HFFc6 (cell line): ENCODE measurements around the gene TMEM203. TPM values are rescaled to one million over a fixed set of nuclear protein-coding genes. Genes with fewer than 3 reads are reported as not detected.

ENCODE experiments used
- DNase-seq: peaks from one replicate; pipeline ENCODE4 v3.0.0-alpha.2; 2018
- H3K27ac Mint-ChIP-seq: 2 replicates; pipeline ENCODE4 v1.8.0; 2020; ENCODE audit warnings: mild to moderate bottlenecking, mixed read lengths
- H3K27me3 Mint-ChIP-seq: 2 replicates; pipeline ENCODE4 v1.8.0; 2021; ENCODE audit warnings: mild to moderate bottlenecking, moderate library complexity, mixed read lengths; ENCODE audit not compliant: insufficient read depth
- H3K36me3 Mint-ChIP-seq: 2 replicates; pipeline ENCODE4 v1.8.0; 2021; ENCODE audit warnings: low read depth, mixed read lengths
- H3K4me1 Mint-ChIP-seq: 2 replicates; pipeline ENCODE4 v1.8.0; 2020; ENCODE audit warnings: low read depth, mixed read lengths
- H3K4me3 Mint-ChIP-seq: 2 replicates; pipeline ENCODE4 v1.8.0; 2020; ENCODE audit warnings: mild to moderate bottlenecking, moderate library complexity, mixed read lengths
- H3K9me3 Mint-ChIP-seq: 2 replicates; pipeline ENCODE4 v1.8.0; 2020; ENCODE audit warnings: mild to moderate bottlenecking, mixed read lengths
- long read RNA-seq: library from polyadenylated mRNA; unstranded; transcript quantifications from one replicate; pipeline ENCODE4 v2.0.0, GENCODE V29; 2019
- total RNA-seq, 6 experiments: library from RNA; stranded (reverse); fragmentation: NEBNext Ultra II Directional; extraction: Animal tissue kit (Norgen Biotek cat#: 25700); gene quantifications; 2 replicates in 1 of 6; 3 replicates in 5 of 6; pipeline ENCODE4 v1.2.3, GENCODE V29; 2021
- TF ChIP-seq, protein P1 (sequence below): fragments of 200-600 bp; sonication (generic); IDR thresholded peaks from 2 replicates; pipeline ENCODE4 v1.5.0; 2021; ENCODE audit warnings: antibody characterized with exemption, mild to moderate bottlenecking

TMEM203 gene, protein sequence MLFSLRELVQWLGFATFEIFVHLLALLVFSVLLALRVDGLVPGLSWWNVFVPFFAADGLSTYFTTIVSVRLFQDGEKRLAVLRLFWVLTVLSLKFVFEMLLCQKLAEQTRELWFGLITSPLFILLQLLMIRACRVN
- total RNA-seq = 10 to 100 TPM; 38.7 to 47.4 (median 40.1) TPM
- long read RNA-seq, transcript TMEM203-201 (1 exons, 1,557 nt) = major isoform, 5 of 5 reads
- long read RNA-seq, partial matches to known transcripts = 0 of 5 reads
- long read RNA-seq, other reads (novel, unspliced or antisense) = 0 of 5 reads

DNA sequence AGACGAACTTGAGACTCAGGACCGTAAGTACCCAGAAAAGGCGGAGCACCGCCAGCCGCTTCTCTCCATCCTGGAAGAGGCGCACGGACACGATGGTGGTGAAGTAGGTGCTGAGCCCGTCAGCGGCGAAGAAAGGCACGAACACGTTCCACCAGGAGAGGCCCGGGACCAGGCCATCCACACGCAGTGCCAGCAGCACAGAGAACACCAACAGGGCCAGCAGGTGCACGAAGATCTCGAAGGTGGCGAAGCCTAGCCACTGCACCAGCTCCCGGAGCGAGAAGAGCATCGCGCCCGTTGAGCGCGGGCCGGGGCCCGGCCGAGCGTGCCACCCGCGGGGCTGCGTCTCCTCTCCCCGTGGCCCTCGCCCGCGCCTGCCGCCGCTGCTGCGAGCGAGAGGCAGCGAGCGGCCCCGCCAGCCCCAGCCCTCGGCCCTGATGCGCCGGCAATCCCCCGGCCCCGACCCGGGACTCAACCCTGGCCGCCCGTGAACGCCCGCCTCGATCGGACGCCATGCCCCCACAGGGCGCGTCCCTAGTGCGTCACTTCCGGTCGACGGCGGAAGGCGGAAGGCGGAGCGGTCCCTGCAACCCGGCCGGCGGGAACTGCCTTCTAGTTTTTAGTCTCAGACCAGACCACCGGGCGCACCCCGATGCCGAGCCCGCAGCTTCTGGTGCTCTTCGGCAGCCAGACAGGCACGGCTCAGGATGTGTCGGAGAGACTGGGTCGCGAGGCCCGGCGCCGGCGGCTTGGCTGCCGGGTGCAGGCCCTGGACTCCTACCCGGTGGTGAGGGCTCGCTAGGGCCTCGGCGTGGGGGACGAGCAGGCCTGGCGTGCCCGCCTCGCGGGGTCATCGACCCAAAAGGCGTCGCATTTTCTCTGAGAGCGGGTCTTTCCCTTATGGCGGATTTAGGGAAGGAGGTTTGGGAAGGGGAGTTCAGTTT is at the start of gene TMEM203, which contains the start of gene NDOR1:
TSS of gene TMEM203 (minus strand) at position 523 of the 944 bp plus-strand sequence. CDS start at position 289, 234 bp downstream.
TSS of gene NDOR1 (plus strand) at position 575 of the 944 bp plus-strand sequence. CDS start at position 653, 78 bp downstream.
- TF ChIP-seq, protein P1, sequence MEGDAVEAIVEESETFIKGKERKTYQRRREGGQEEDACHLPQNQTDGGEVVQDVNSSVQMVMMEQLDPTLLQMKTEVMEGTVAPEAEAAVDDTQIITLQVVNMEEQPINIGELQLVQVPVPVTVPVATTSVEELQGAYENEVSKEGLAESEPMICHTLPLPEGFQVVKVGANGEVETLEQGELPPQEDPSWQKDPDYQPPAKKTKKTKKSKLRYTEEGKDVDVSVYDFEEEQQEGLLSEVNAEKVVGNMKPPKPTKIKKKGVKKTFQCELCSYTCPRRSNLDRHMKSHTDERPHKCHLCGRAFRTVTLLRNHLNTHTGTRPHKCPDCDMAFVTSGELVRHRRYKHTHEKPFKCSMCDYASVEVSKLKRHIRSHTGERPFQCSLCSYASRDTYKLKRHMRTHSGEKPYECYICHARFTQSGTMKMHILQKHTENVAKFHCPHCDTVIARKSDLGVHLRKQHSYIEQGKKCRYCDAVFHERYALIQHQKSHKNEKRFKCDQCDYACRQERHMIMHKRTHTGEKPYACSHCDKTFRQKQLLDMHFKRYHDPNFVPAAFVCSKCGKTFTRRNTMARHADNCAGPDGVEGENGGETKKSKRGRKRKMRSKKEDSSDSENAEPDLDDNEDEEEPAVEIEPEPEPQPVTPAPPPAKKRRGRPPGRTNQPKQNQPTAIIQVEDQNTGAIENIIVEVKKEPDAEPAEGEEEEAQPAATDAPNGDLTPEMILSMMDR = no peak
- Mint-ChIP-seq H3K9me3 (no peaks in the 10 kb centered on the region), H3K4me1 (peaks cover 33% of the 10 kb centered on the region), H3K36me3 (peaks cover 20% of the 10 kb centered on the region), H3K27ac (peak within 1 kb of the TSS; percentile 86), H3K4me3 (peak within 1 kb of the TSS; percentile 98), H3K27me3 (peaks cover 1% of the 10 kb centered on the region)
- DNase-seq = peak; percentile 77

DNA sequence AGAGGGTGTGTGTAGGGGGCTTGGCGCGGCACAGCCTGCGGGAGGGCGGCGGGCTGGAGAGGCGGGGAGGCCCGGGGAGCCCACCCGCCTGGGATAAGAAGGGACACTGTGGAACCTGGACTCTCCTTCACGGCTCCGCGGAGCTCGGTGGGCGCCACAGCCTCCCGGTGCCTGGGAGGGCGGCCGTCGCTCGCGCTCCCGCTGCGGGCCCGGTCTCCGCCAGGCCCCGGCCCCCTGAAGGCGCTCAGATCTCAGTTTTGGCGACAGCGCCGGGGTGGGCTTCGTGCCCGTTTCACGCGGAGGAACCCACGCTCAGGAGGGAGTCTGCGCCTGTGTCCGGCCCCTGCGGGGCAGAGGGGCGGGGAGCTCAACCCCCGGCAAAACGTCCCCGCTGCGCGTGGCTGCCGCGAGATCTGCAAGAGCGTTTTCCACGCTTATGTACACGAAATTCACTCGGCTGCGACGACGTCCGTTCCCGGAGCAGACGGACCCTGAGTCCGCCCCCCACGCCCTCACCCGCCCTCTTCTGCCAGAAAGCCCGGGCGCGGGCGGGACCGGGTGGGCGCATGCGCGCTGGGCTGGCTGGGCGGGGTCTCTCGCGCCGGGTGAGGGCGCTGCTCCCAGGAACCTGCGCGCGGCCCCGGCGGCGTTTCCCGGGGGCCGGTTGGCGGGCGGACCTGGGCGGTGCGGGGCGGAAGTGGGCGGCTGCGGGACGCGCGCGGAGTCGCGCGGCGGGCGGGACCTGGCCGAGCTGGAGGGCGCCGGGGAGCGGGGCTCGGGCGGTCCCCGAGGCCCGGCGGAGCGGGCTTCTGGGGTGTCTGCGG is 49.4 kb upstream of the TMEM203 start, which contains the start of gene NELFB:
TSS of gene NELFB (plus strand) at position 704 of the 824 bp plus-strand sequence.
- H3K4me3 Mint-ChIP-seq = peak within 1 kb of the TSS; percentile 93
- DNase-seq = peak; percentile 78
- TF ChIP-seq, protein P1 = peak; percentile 33; the same call in 1 of the 2 replicates
- no peaks in the 10 kb centered on the region for H3K36me3 Mint-ChIP-seq
- peaks cover 13% of the 10 kb centered on the region for H3K4me1 Mint-ChIP-seq
- H3K27me3 Mint-ChIP-seq = no peaks in the 10 kb centered on the region; the same call in 1 of the 2 replicates
- no peaks in the 10 kb centered on the region for H3K9me3 Mint-ChIP-seq
- peak within 1 kb of the TSS; percentile 76 for H3K27ac Mint-ChIP-seq

DNA sequence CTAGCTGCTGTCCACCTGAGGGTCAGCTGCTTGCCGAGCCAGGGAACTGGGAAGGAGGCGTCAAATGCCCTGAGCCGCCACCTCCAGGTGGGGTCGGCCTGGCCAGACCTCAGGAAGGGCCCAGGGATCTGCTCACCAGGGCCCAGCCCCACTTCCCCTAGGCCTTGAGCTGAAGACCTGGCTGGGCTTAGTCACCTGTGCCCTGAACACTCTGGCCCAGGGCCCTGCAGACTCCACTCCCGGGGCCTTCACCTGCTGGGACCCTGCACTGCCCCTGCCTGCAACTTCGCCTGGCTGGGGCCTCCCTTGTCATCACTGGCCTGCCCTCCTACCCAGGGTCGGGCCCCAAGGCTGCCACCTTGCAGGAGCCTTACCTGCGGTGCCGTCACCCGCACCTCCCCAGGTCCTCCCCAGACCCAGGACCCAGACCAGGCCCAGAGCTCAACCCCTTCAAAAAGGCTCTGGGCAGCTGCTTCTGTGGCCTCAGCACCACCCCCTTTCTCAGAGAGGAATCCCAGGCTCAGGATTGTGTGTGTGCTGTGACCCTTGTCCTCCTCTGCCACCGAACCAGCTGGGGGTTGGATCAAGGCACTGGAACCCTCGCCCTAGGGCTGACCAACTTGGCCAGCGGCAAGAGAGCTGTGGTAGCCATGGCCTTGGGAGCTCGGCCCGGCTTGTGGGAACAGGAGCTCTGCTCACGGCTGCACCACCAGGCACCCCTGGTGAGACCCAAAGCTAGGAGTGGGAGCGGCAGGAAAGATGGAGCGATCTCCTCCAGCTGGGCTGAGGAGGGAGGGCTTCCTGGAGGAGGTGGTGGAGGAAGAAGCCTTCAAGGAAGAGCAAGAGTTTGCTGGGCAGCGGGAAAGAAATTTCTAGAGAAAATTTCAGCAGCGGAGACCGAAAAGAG is 48.5 kb upstream of the TMEM203 start:
- DNase-seq = no peak
- Mint-ChIP-seq H3K9me3 (no peaks in the 10 kb centered on the region), H3K4me3 (peak overlapping the region; percentile 93), H3K27ac (peak overlapping the region; percentile 76), H3K36me3 (no peaks in the 10 kb centered on the region), H3K4me1 (peaks cover 13% of the 10 kb centered on the region), H3K27me3 (no peaks in the 10 kb centered on the region; the same call in 1 of the 2 replicates)
- TF ChIP-seq, protein P1 = no peak

DNA sequence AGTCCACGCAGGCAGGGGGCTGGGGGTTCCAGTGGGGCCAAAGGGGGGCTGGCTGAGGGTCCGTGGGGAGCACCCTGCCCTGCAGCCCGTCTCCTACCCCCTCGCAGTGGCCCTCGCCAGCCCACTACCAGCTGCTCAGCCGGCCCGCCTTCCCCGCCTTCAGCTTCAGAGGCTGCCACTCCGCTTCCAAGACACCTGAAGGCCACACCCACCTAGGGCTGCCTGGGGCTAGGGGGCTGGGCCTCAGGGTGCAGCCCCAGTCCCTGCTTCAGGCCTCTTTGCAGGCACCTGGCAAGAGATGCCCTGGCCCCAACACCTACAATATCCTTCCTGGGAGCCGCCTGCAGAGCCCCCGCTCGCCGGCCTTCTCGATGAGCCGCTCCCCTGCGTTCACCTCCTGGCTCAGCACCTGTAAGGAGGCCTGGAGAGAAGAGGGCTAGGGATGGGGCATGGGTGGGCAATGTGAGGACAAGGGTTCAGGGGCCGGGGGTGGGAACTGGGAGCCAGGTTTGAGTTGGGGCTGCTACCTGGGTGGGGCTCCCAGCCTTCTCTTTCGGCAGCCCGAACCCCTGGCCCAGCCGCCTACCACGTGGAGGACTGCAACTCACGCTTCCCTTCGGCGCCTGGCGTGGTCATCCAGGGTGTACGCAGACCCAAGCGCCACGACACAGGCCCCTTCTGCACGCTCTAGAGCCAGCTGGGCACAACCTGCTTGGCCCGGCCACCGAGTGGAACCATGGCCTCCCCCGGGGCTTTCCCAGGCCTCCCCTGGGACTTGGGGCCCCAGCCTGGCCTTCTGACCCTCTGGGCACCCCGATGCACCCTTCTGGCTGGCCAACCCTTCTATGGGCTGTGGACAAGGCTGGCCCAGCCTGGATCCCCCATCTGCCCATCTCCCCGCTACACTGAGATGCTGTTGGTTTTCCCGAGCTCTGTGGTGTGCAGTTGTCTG is 47.4 kb upstream of the TMEM203 start:
- Mint-ChIP-seq H3K27ac (no peak overlapping the region), H3K27me3 (no peaks in the 10 kb centered on the region; the same call in 1 of the 2 replicates), H3K36me3 (no peaks in the 10 kb centered on the region), H3K9me3 (no peaks in the 10 kb centered on the region), H3K4me3 (no peak overlapping the region), H3K4me1 (peaks cover 13% of the 10 kb centered on the region)
- TF ChIP-seq, protein P1 = no peak
- no peak for DNase-seq
